Esophagus muscularis mucosa (tissue), 4 donors: ENCODE measurements around the gene RRP15.

Experiments used
- CTCF ChIP-seq, 3 experiments: fragments of 200-600 bp in 2 of 3; fragments of 450-650 bp in 1 of 3; sonication (generic) in 2 of 3; IDR thresholded peaks; one replicate each; pipeline ENCODE4 v1.5.1; 2017 to 2019; ENCODE audit warnings: antibody characterized with exemption in 3 of 3, mild to moderate bottlenecking in 2 of 3, moderate library complexity in 1 of 3
- EP300 ChIP-seq: sonication (generic); formaldehyde crosslinking; IDR thresholded peaks from one replicate; pipeline ENCODE4 v1.6.1; 2017; ENCODE audit warnings: antibody characterized with exemption
- POLR2A ChIP-seq: fragments of 450-650 bp; IDR thresholded peaks from one replicate; pipeline ENCODE4 v1.6.1; 2017; ENCODE audit warnings: antibody characterized with exemption, moderate library complexity, mild to moderate bottlenecking, low read depth
- POLR2AphosphoS5 ChIP-seq, 2 donors: sonication (generic); formaldehyde crosslinking; IDR thresholded peaks; one replicate each; pipeline ENCODE4 v1.6.1; 2017; ENCODE audit warnings: antibody characterized with exemption in 2 of 2

- TF ChIP-seq POLR2A = no peak
- no peak for TF ChIP-seq CTCF (IDR thresholded peaks at IDR 0.05)
- TF ChIP-seq EP300 = no peak
- no peak for TF ChIP-seq POLR2AphosphoS5 (IDR thresholded peaks at IDR 0.05)
Measured at GRCh38 chr1:218249338-218250140, 35.6 kb upstream of the RRP15 start.
